ENCODE results near the gene MUC2. TPM values are rescaled to one million over a fixed set of nuclear protein-coding genes. Genes with fewer than 3 reads are reported as not detected.

MUC2 gene
- total RNA-seq, 1 experiment from 2014 or later: 0.47 TPM

- Histone ChIP-seq H3K9me2 (ENCODE audit: insufficient read depth) (no peaks in the 10 kb centered on the region), H3K4me1 (ENCODE audit: control insufficient read depth in 1 of 2, insufficient read depth in 2 of 2, low read length in 2 of 2) (no peaks in the 10 kb centered on the region), H3K79me2 (ENCODE audit: insufficient read depth, low read length) (no peaks in the 10 kb centered on the region), H3K4me3 (replicated peaks in 1 of 2; ENCODE audit: low read depth in 1 of 2, low read length in 2 of 2) (no peak overlapping the region), H3K9ac (ENCODE audit: low read length) (no peak overlapping the region), H3K9me3 (ENCODE audit: control insufficient read depth in 1 of 2, insufficient read depth in 1 of 2, low read depth in 1 of 2, low read length in 2 of 2) (no peaks in the 10 kb centered on the region; a peak in 1 of 4 replicates), H3K4me2 (ENCODE audit: low read length) (no peak overlapping the region), H4K20me1 (ENCODE audit: insufficient read depth) (no peaks in the 10 kb centered on the region), H3K27me3 (ENCODE audit: insufficient read depth, low read length) (no peaks in the 10 kb centered on the region), H3K36me3 (ENCODE audit: control insufficient read depth in 1 of 2, insufficient read depth in 2 of 2, low read length in 2 of 2) (no peaks in the 10 kb centered on the region), H2AFZ (ENCODE audit: low read depth, low read length, poor library complexity, severe bottlenecking) (no peak overlapping the region), H3K27ac (ENCODE audit: low read depth, low read length) (no peak overlapping the region)
- BruUV-seq (replicated peaks): no TSS peak
- CTCF ChIA-PET: no interaction called here
- RAD21 ChIA-PET (ENCODE audit: low non-redundant PET in 1 of 2, low total read pairs in 2 of 2, uncharacterized antibody in 2 of 2, unreplicated experiment in 2 of 2): no interaction called here
- no peak for TF ChIP-seq YY1 (IDR thresholded peaks at IDR 0.05; ENCODE audit: extremely low read depth, insufficient replicate concordance, low read depth, low read length)
- TF ChIP-seq SP1 (IDR thresholded peaks at IDR 0.05; ENCODE audit: low read depth): no peak
- TF ChIP-seq ZNF274 (IDR thresholded peaks at IDR 0.05; ENCODE audit: low read depth, low read length): no peak
- TF ChIP-seq ZBTB33 (IDR thresholded peaks at IDR 0.05; ENCODE audit: extremely low read depth, insufficient replicate concordance, low read length): no peak
- POLR2A ChIA-PET: no interaction called here
- intact Hi-C loops (cut with micrococcal nuclease): no loop called here
- DNase-seq (ENCODE audit: low read depth, low spot score) (no peak), ATAC-seq (no peak)
Measured at GRCh38 chr11:1035577-1036283, 38.9 kb upstream of the MUC2 start.

- intact Hi-C loops (cut with micrococcal nuclease): no loop called here
- H3K27me3 ChIP-seq (ENCODE audit: insufficient read depth, low read length): no peaks in the 10 kb centered on the region
- DNase-seq (ENCODE audit: low read depth, low spot score): no peak
- no peaks in the 10 kb centered on the region; a peak in 1 of 4 replicates for H3K9me3 ChIP-seq (ENCODE audit: control insufficient read depth in 1 of 2, insufficient read depth in 1 of 2, low read depth in 1 of 2, low read length in 2 of 2)
- ChIA-PET CTCF (no interaction called here), POLR2A (no interaction called here), RAD21 (ENCODE audit: low non-redundant PET in 1 of 2, low total read pairs in 2 of 2, uncharacterized antibody in 2 of 2, unreplicated experiment in 2 of 2) (no interaction called here)
- H4K20me1 ChIP-seq (ENCODE audit: insufficient read depth): no peaks in the 10 kb centered on the region
- no TSS peak for BruUV-seq (replicated peaks)
- TF ChIP-seq FOSL1 (IDR thresholded peaks at IDR 0.05; ENCODE audit: low read depth): no peak
- no peak for TF ChIP-seq ZFX (IDR thresholded peaks at IDR 0.05)
- TF ChIP-seq CBX3 (IDR thresholded peaks at IDR 0.05; ENCODE audit: low read depth): no peak
- no peak within 1 kb of the TSS for H3K27ac ChIP-seq (ENCODE audit: low read depth, low read length)
- H2AFZ ChIP-seq (ENCODE audit: low read depth, low read length, poor library complexity, severe bottlenecking): no peak within 1 kb of the TSS
- no peaks in the 10 kb centered on the region for H3K36me3 ChIP-seq (ENCODE audit: control insufficient read depth in 1 of 2, insufficient read depth in 2 of 2, low read length in 2 of 2)
- H3K4me2 ChIP-seq (ENCODE audit: low read length): no peak within 1 kb of the TSS
- no peak within 1 kb of the TSS for H3K9ac ChIP-seq (ENCODE audit: low read length)
- no peak for ATAC-seq
- no peaks in the 10 kb centered on the region for H3K9me2 ChIP-seq (ENCODE audit: insufficient read depth)
- no peaks in the 10 kb centered on the region for H3K79me2 ChIP-seq (ENCODE audit: insufficient read depth, low read length)
- H3K4me1 ChIP-seq (ENCODE audit: control insufficient read depth in 1 of 2, insufficient read depth in 2 of 2, low read length in 2 of 2): no peaks in the 10 kb centered on the region
- no peak within 1 kb of the TSS for H3K4me3 ChIP-seq (replicated peaks in 1 of 2; ENCODE audit: low read depth in 1 of 2, low read length in 2 of 2)
Measured at GRCh38 chr11:1036303-1036923, 38.3 kb upstream of the MUC2 start, which contains the start of gene MUC6. TSS of gene MUC6 (minus strand) at chr11:1036718. CDS start at chr11:1036655, 63 bp downstream.
